ENCODE results near the gene POR. TPM values are rescaled to one million over a fixed set of nuclear protein-coding genes. Genes with fewer than 3 reads are reported as not detected.

Gene POR
- polyA plus RNA-seq, 1 of the 3 experiments (the other 2 are of a cell fraction), result 68.7 TPM

DNA sequence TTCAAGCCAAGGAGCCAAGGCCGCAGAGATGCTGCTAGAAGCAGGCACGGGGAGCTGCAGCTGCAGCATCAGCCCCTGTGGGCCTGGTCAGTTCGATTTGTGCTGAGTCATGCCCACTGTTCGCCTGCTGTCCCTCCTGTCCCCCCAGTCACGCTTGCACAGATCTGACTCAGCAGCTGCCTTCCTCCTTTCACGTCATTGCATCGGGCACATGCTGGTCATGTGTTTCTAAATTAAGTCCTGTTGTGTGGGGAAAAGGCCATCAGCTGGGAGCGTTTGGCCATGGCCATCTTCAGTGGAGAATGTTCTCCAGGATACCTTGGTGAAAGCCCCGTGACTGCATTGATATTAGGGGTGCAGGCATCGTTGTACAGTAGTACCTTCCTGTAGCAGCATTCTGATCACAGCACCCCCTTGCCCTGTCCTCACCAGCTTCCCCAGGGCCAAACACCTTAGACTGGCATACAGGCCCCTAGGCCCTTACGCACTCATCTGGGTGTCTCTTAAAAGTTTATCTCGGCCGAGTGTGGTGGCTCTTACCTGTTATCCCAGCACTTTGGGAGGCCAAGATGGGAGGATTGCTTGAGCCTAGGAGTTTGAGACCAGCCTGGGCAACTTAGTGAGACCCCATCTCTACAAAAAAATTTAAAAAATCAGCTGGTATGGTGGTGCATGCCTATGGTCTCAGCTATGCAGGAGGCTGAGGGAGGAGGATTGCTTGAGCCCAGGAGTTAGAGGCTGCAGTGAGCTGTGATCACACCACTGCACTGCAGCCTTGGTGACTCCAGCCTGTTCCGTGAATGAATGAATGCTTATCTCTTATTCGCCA, 23.2 kb downstream of the POR start:
- Histone ChIP-seq H3K4me2 (no peak overlapping the region), H3K79me2 (ENCODE audit: insufficient read depth) (no peaks in the 10 kb centered on the region; the same call in 1 of the 2 replicates), H3K9me2 (no peaks in the 10 kb centered on the region), H2AFZ (ENCODE audit: low read depth) (no peak overlapping the region), H4K20me1 (ENCODE audit: insufficient read depth) (no peaks in the 10 kb centered on the region), H3K27ac (ENCODE audit: low read depth in 2 of 2, low read length in 1 of 2) (peak overlapping the region; percentile 11 to 37; a peak in 2 of 4 replicates), H3K4me3 (ENCODE audit: low read depth in 2 of 2, low read length in 1 of 2) (no peak overlapping the region), H3F3A (replicated peaks; ENCODE audit: insufficient read depth) (no peaks in the 10 kb centered on the region), H3K36me3 (replicated peaks in 1 of 2; ENCODE audit: control insufficient read depth in 1 of 2, insufficient read depth in 2 of 2, low read length in 1 of 2) (no peaks in the 10 kb centered on the region), H3K4me1 (ENCODE audit: control insufficient read depth in 1 of 2, insufficient read depth in 2 of 2, low read depth in 1 of 2, low read length in 1 of 2) (peaks cover 0 to 5% of the 10 kb centered on the region in 2 experiments; a peak in 1 of 4 replicates), H3K9ac (no peak overlapping the region), H3K27me3 (ENCODE audit: insufficient read depth) (no peaks in the 10 kb centered on the region), H3K9me3 (no peaks in the 10 kb centered on the region)
- DNase-seq, result peak; percentile 42
- ChIA-PET CTCF (interaction anchor here (0.7 to 1.2 kb wide), 3 partner anchors 19 to 376 kb away, joined by 3 to 4 read pairs (median 3); no protein-coding TSS in a partner anchor), POLR2A (interaction anchor here (0.6 to 1.0 kb wide), 2 partner anchors 24 to 27 kb away, joined by 3 to 4 read pairs; no protein-coding TSS in a partner anchor)
- 60% methylated on average over 13 of the region's 15 CpGs for WGBS (ENCODE audit: low lambda C conversion rate)
- TF ChIP-seq, protein P1, sequence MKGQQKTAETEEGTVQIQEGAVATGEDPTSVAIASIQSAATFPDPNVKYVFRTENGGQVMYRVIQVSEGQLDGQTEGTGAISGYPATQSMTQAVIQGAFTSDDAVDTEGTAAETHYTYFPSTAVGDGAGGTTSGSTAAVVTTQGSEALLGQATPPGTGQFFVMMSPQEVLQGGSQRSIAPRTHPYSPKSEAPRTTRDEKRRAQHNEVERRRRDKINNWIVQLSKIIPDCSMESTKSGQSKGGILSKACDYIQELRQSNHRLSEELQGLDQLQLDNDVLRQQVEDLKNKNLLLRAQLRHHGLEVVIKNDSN (IDR thresholded peaks at IDR 0.05; ENCODE audit: borderline replicate concordance, low read depth), result peak; percentile 30; the same call in 1 of the 2 replicates
- TF ChIP-seq FOSL2 (IDR thresholded peaks at IDR 0.05; ENCODE audit: borderline replicate concordance, low read depth) (peak; percentile 40; the same call in 1 of the 2 replicates), TCF12 (IDR thresholded peaks at IDR 0.05) (peak; percentile 70), EP300 (IDR thresholded peaks at IDR 0.05; ENCODE audit: borderline replicate concordance in 1 of 2, low read depth in 1 of 2, low read length in 1 of 2) (no peak; a peak in 1 of 4 replicates), SIN3A (IDR thresholded peaks at IDR 0.05; ENCODE audit: borderline replicate concordance, low read depth, low read length) (peak; percentile 61; the same call in 1 of the 2 replicates), CTCF (IDR thresholded peaks at IDR 0.05) (no peak)
- TF ChIP-seq, protein P2, sequence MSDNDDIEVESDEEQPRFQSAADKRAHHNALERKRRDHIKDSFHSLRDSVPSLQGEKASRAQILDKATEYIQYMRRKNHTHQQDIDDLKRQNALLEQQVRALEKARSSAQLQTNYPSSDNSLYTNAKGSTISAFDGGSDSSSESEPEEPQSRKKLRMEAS (IDR thresholded peaks at IDR 0.05; ENCODE audit: low read depth), result peak; percentile 95

- Histone ChIP-seq H3K36me3 (replicated peaks in 1 of 2; ENCODE audit: control insufficient read depth in 1 of 2, insufficient read depth in 2 of 2, low read length in 1 of 2) (no peaks in the 10 kb centered on the region), H3K9ac (no peak overlapping the region), H4K20me1 (ENCODE audit: insufficient read depth) (no peaks in the 10 kb centered on the region), H3K4me3 (ENCODE audit: low read depth in 2 of 2, low read length in 1 of 2) (no peak overlapping the region), H3K9me3 (no peaks in the 10 kb centered on the region), H3K27ac (ENCODE audit: low read depth in 2 of 2, low read length in 1 of 2) (no peak overlapping the region), H3K9me2 (no peaks in the 10 kb centered on the region), H2AFZ (ENCODE audit: low read depth) (no peak overlapping the region), H3K27me3 (ENCODE audit: insufficient read depth) (no peaks in the 10 kb centered on the region), H3K4me1 (ENCODE audit: control insufficient read depth in 1 of 2, insufficient read depth in 2 of 2, low read depth in 1 of 2, low read length in 1 of 2) (peaks cover 0 to 5% of the 10 kb centered on the region in 2 experiments; a peak in 1 of 4 replicates), H3F3A (replicated peaks; ENCODE audit: insufficient read depth) (no peaks in the 10 kb centered on the region), H3K4me2 (no peak overlapping the region), H3K79me2 (ENCODE audit: insufficient read depth) (no peaks in the 10 kb centered on the region; the same call in 1 of the 2 replicates)
- DNase-seq, result no peak
- WGBS (ENCODE audit: low lambda C conversion rate), result 96% methylated on average over 6 of the region's 6 CpGs
- ChIA-PET CTCF (interaction anchor here (1.0 to 1.2 kb wide), 2 partner anchors 20 to 72 kb away, joined by 3 read pairs; no protein-coding TSS in a partner anchor), POLR2A (no interaction called here)
- TF ChIP-seq RFX5 (IDR thresholded peaks at IDR 0.05; ENCODE audit: low read length) (no peak), GATA2 (CRISPR knock-in tag; IDR thresholded peaks at IDR 0.05) (no peak), CHD2 (IDR thresholded peaks at IDR 0.05; ENCODE audit: low read length, partially characterized antibody) (no peak), NRF1 (IDR thresholded peaks at IDR 0.05; ENCODE audit: low read depth, low read length) (no peak), POLR2AphosphoS5 (IDR thresholded peaks at IDR 0.05; ENCODE audit: low read depth, low read length) (no peak), CTCF (IDR thresholded peaks at IDR 0.05) (no peak), YY1 (IDR thresholded peaks at IDR 0.05; ENCODE audit: low read depth) (no peak), FOXJ3 (CRISPR knock-in tag; IDR thresholded peaks at IDR 0.05) (no peak), TAF1 (IDR thresholded peaks at IDR 0.05; ENCODE audit: borderline replicate concordance, low read depth, low read length) (no peak)
Observed at GRCh38 chr7:75938921-75939320, 24.0 kb downstream of the POR start.
